Spinal cord (tissue), 4 donors: ENCODE results near the gene METRN. TPM values are rescaled to one million over a fixed set of nuclear protein-coding genes. Genes with fewer than 3 reads are reported as not detected.

Source experiments
- polyA plus RNA-seq, 2 donors: library from polyadenylated mRNA; unstranded; fragments of 120-200 nt; gene quantifications; one replicate each; pipeline ENCODE4 v1.2.1, GENCODE V29; 2013; ENCODE audit not compliant: insufficient read length in 2 of 2
- total RNA-seq, 2 donors: library from RNA; depleted of rRNA in 1 of 2; stranded (reverse); fragments of 120-200 nt in 1 of 2; fragments of >200 nt in 1 of 2; gene quantifications; one replicate each; pipeline versions ENCODE4 v1.2.3 to v1.2.4, GENCODE V29; 2013 to 2014

The METRN gene
- total and polyA plus RNA-seq, 4 donors: 75.5 to 402 (median 319) TPM

Other genes starting within 250 kb of the METRN start
- gene CAPN15, start 187.4 kb upstream of the METRN start, total RNA-seq: 10 to 100 TPM in 1 of 2 donors, 1 to 10 TPM in 1; 9.6 to 19.5 TPM
- 10 to 100 TPM; 36.4 to 43.2 TPM for gene CAPN15, start 187.4 kb upstream of the METRN start, polyA plus RNA-seq
- gene PRR35, start 154.7 kb upstream of the METRN start, total RNA-seq: under 1 TPM in 1 of 2 donors, not detected in 1; 0.06 TPM
- gene PRR35, start 154.7 kb upstream of the METRN start, polyA plus RNA-seq: under 1 TPM in 1 of 2 donors, not detected in 1; 0.14 TPM
- gene NHLRC4, start 148.1 kb upstream of the METRN start, total RNA-seq: 1 to 10 TPM in 1 of 2 donors, under 1 TPM in 1; 0.89 to 3.5 TPM
- gene NHLRC4, start 148.1 kb upstream of the METRN start, polyA plus RNA-seq: 1 to 10 TPM in 1 of 2 donors, under 1 TPM in 1; 0.73 to 1.2 TPM
- 10 to 100 TPM; 19.1 to 38.1 TPM for gene PIGQ, start 145.2 kb upstream of the METRN start, total RNA-seq
- gene PIGQ, start 145.2 kb upstream of the METRN start, polyA plus RNA-seq: 10 to 100 TPM; 69.4 to 85.7 TPM
- gene RAB40C, start 125.1 kb upstream of the METRN start, total RNA-seq: 10 to 100 TPM; 12.4 to 21.7 TPM
- gene RAB40C, start 125.1 kb upstream of the METRN start, polyA plus RNA-seq: 10 to 100 TPM; 38.4 to 45.7 TPM
- gene WFIKKN1, start 84.1 kb upstream of the METRN start, total RNA-seq: under 1 TPM; 0.30 to 0.44 TPM
- gene WFIKKN1, start 84.1 kb upstream of the METRN start, polyA plus RNA-seq: 1 to 10 TPM; 1.1 to 1.4 TPM
- gene METTL26, start 78.8 kb upstream of the METRN start, total RNA-seq: 10 to 100 TPM; 26.8 to 73.3 TPM
- gene METTL26, start 78.8 kb upstream of the METRN start, polyA plus RNA-seq: 100 to 1,000 TPM; 119 to 124 TPM
- 10 to 100 TPM in 1 of 2 donors, 1 to 10 TPM in 1; 9.1 to 28.1 TPM for gene MCRIP2, start 73.3 kb upstream of the METRN start, total RNA-seq
- 10 to 100 TPM; 34.8 to 38.7 TPM for gene MCRIP2, start 73.3 kb upstream of the METRN start, polyA plus RNA-seq
- gene WDR90, start 65.8 kb upstream of the METRN start, total RNA-seq: 10 to 100 TPM in 1 of 2 donors, 1 to 10 TPM in 1; 8.3 to 31.9 TPM
- 10 to 100 TPM; 46.6 to 63.1 TPM for gene WDR90, start 65.8 kb upstream of the METRN start, polyA plus RNA-seq
- gene RHOT2, start 47.0 kb upstream of the METRN start, total RNA-seq: 10 to 100 TPM; 20.7 to 41.1 TPM
- gene RHOT2, start 47.0 kb upstream of the METRN start, polyA plus RNA-seq: 100 to 1,000 TPM; 102 to 115 TPM
- 1 to 10 TPM; 4.1 to 7.2 TPM for gene RHBDL1, start 39.4 kb upstream of the METRN start, total RNA-seq
- 10 to 100 TPM; 15.5 to 19.1 TPM for gene RHBDL1, start 39.4 kb upstream of the METRN start, polyA plus RNA-seq
- 100 to 1,000 TPM in 1 of 2 donors, 10 to 100 TPM in 1; 59.6 to 110 TPM for gene STUB1, start 34.7 kb upstream of the METRN start, total RNA-seq
- 100 to 1,000 TPM; 170 to 177 TPM for gene STUB1, start 34.7 kb upstream of the METRN start, polyA plus RNA-seq
- gene JMJD8, start 30.8 kb upstream of the METRN start, total RNA-seq: 10 to 100 TPM; 24.3 to 42.1 TPM
- gene JMJD8, start 30.8 kb upstream of the METRN start, polyA plus RNA-seq: 10 to 100 TPM; 63.3 to 71.9 TPM
- 1 to 10 TPM; 3.1 to 3.5 TPM for gene WDR24, start 24.7 kb upstream of the METRN start, total RNA-seq
- gene WDR24, start 24.7 kb upstream of the METRN start, polyA plus RNA-seq: 10 to 100 TPM; 14.6 to 19.5 TPM
- gene FBXL16, start 9.3 kb upstream of the METRN start, total RNA-seq: 10 to 100 TPM in 1 of 2 donors, 1 to 10 TPM in 1; 7.4 to 12.4 TPM
- 10 to 100 TPM; 74.4 to 76.0 TPM for gene FBXL16, start 9.3 kb upstream of the METRN start, polyA plus RNA-seq
- 10 to 100 TPM; 11.7 to 42.0 TPM for gene ANTKMT, start 6.0 kb downstream of the METRN start, total RNA-seq
- gene ANTKMT, start 6.0 kb downstream of the METRN start, polyA plus RNA-seq: 10 to 100 TPM; 59.4 to 62.8 TPM
- gene CCDC78, start 11.3 kb downstream of the METRN start, total RNA-seq: 1 to 10 TPM in 1 of 2 donors, under 1 TPM in 1; 0.59 to 7.5 TPM
- gene CCDC78, start 11.3 kb downstream of the METRN start, polyA plus RNA-seq: 10 to 100 TPM; 13.1 to 16.0 TPM
- gene HAGHL, start 12.0 kb downstream of the METRN start, total RNA-seq: 10 to 100 TPM in 1 of 2 donors, 1 to 10 TPM in 1; 7.4 to 15.0 TPM
- gene HAGHL, start 12.0 kb downstream of the METRN start, polyA plus RNA-seq: 10 to 100 TPM; 48.6 to 51.1 TPM
- gene CIAO3, start 25.9 kb downstream of the METRN start, total RNA-seq: 10 to 100 TPM; 29.9 to 47.9 TPM
- 10 to 100 TPM; 35.1 to 41.5 TPM for gene CIAO3, start 25.9 kb downstream of the METRN start, polyA plus RNA-seq
- under 1 TPM; 0.40 to 0.83 TPM for gene MSLN, start 45.6 kb downstream of the METRN start, total RNA-seq
- under 1 TPM; 0.24 to 0.57 TPM for gene MSLN, start 45.6 kb downstream of the METRN start, polyA plus RNA-seq
- 10 to 100 TPM in 1 of 2 donors, 1 to 10 TPM in 1; 9.3 to 14.2 TPM for gene RPUSD1, start 73.3 kb downstream of the METRN start, total RNA-seq
- gene RPUSD1, start 73.3 kb downstream of the METRN start, polyA plus RNA-seq: 10 to 100 TPM; 23.0 to 23.9 TPM
- gene CHTF18, start 73.5 kb downstream of the METRN start, total RNA-seq: 10 to 100 TPM in 1 of 2 donors, 1 to 10 TPM in 1; 6.1 to 20.1 TPM
- gene CHTF18, start 73.5 kb downstream of the METRN start, polyA plus RNA-seq: 10 to 100 TPM; 26.6 to 37.1 TPM
- under 1 TPM in 1 of 2 donors, not detected in 1; 0.30 TPM for gene GNG13, start 85.6 kb downstream of the METRN start, total RNA-seq
- gene GNG13, start 85.6 kb downstream of the METRN start, polyA plus RNA-seq: 1 to 10 TPM; 1.0 to 1.4 TPM